A549 (cell line): ENCODE measurements around the gene RNF215. TPM values are rescaled to one million over a fixed set of nuclear protein-coding genes. Genes with fewer than 3 reads are reported as not detected.

Experiments used
- ATAC-seq, 2 experiments: fragments of 200-7000 bp in 1 of 2; fragments of >200 bp in 1 of 2; cut with Nextera tagmentation in 1 of 2; cut with Tn5 transposase in 1 of 2; 3 replicates each; pipeline versions ENCODE4 v1.8.0 to v1.9.1; 2018 to 2020; ENCODE audit warnings: mild to moderate bottlenecking in 1 of 2, moderate library complexity in 1 of 2
- CTCF ChIA-PET: fragments of 300-600 bp; sonication (Branson Sonifier 250); formaldehyde crosslinking; extraction: SDS; loops from one replicate; lab custom pipeline; 2021; ENCODE audit warnings: antibody characterized with exemption, inconsistent platforms; lab: Yijun Ruan, JAX
- POLR2A ChIA-PET: fragments of 350-600 bp; formaldehyde crosslinking; extraction: SDS; loops from one replicate; lab custom pipeline; 2021; ENCODE audit warnings: antibody characterized with exemption, inconsistent platforms; lab: Yijun Ruan, JAX
- DNase-seq, 2 experiments: peaks; one replicate each; pipeline versions ENCODE4 v3.0.0 to v3.0.0-alpha.2; 2011 to 2016; ENCODE audit warnings: low read depth in 1 of 2, low spot score in 1 of 2
- FAIRE-seq: peaks from 2 replicates; lab custom pipeline; 2011; peaks lifted over from hg19 to GRCh38; lab: Jason Lieb, UNC
- H3K27ac ChIP-seq, 2 experiments: fragments of >200 bp; sonication (Bioruptor Twin); formaldehyde crosslinking; 3 replicates each; pipeline ENCODE4 v1.5.1; 2016 to 2017
- H3K4me1 ChIP-seq: fragments of >200 bp; sonication (Bioruptor Twin); formaldehyde crosslinking; 3 replicates; pipeline ENCODE4 v1.6.1; 2016
- H3K4me2 ChIP-seq: fragments of >200 bp; sonication (Bioruptor Twin); formaldehyde crosslinking; 3 replicates; pipeline ENCODE4 v1.6.1; 2016
- H3K4me3 ChIP-seq: fragments of >200 bp; sonication (Bioruptor Twin); formaldehyde crosslinking; 3 replicates; pipeline ENCODE4 v1.5.1; 2016
- H3K9me3 ChIP-seq: fragments of >200 bp; sonication (Bioruptor Twin); formaldehyde crosslinking; 3 replicates; pipeline ENCODE4 v1.6.1; 2016
- CEBPB ChIP-seq, 2 experiments: fragments of >200 bp in 1 of 2; sonication (Bioruptor Twin) in 1 of 2; formaldehyde crosslinking in 1 of 2; IDR thresholded peaks; 2 replicates each; pipeline ENCODE4 v1.6.1; 2012 to 2016
- CHD4 ChIP-seq: fragments of 200-600 bp; sonication (generic); IDR thresholded peaks from 2 replicates; pipeline ENCODE4 v1.6.1; 2016; ENCODE audit warnings: antibody characterized with exemption, mild to moderate bottlenecking, borderline replicate concordance
- EHMT2 ChIP-seq: fragments of 200-600 bp; sonication (generic); IDR thresholded peaks from 2 replicates; pipeline ENCODE4 v1.6.1; 2016; ENCODE audit warnings: antibody characterized with exemption, low read depth, mild to moderate bottlenecking, moderate library complexity
- ESRRA ChIP-seq: fragments of 150-350 bp; IDR thresholded peaks from 2 replicates; pipeline ENCODE4 v1.6.1; 2014; ENCODE audit warnings: mild to moderate bottlenecking, low read length, borderline replicate concordance
- FOSB ChIP-seq: fragments of 250-450 bp; sonication (Bioruptor Pico); IDR thresholded peaks from 2 replicates; pipeline ENCODE4 v1.5.0; 2020; ENCODE audit warnings: mild to moderate bottlenecking, moderate library complexity
- FOSL2 ChIP-seq, 2 experiments: fragments of 450-650 bp in 1 of 2; fragments of >200 bp in 1 of 2; sonication (Bioruptor Twin) in 1 of 2; formaldehyde crosslinking; IDR thresholded peaks; 2 replicates each; pipeline versions ENCODE4 v1.5.0 to v1.6.1; 2016 to 2020; ENCODE audit warnings: mild to moderate bottlenecking in 1 of 2, moderate library complexity in 1 of 2
- FOXS1 ChIP-seq: fragments of 250-450 bp; sonication (Bioruptor Pico); IDR thresholded peaks from 2 replicates; pipeline ENCODE4 v1.5.0; 2020; ENCODE audit warnings: mild to moderate bottlenecking, moderate library complexity
- GATA3 ChIP-seq: IDR thresholded peaks from 2 replicates; pipeline ENCODE4 v1.6.1; 2012; ENCODE audit warnings: borderline replicate concordance
- HOXA7 ChIP-seq: fragments of 250-450 bp; sonication (Bioruptor Pico); IDR thresholded peaks from 2 replicates; pipeline ENCODE4 v1.5.0; 2020; ENCODE audit warnings: mild to moderate bottlenecking, moderate library complexity
- HOXB5 ChIP-seq: fragments of 250-450 bp; sonication (Bioruptor Pico); IDR thresholded peaks from 2 replicates; pipeline ENCODE4 v1.5.0; 2020; ENCODE audit warnings: mild to moderate bottlenecking, moderate library complexity
- KDM1A ChIP-seq: fragments of 200-600 bp; sonication (generic); IDR thresholded peaks from 2 replicates; pipeline ENCODE4 v1.6.1; 2016; ENCODE audit warnings: low read depth, mild to moderate bottlenecking
- KDM5A ChIP-seq: fragments of 200-600 bp; sonication (generic); IDR thresholded peaks from 2 replicates; pipeline ENCODE4 v1.6.1; 2016; ENCODE audit warnings: antibody characterized with exemption, mild to moderate bottlenecking
- MYC ChIP-seq: IDR thresholded peaks from 2 replicates; pipeline ENCODE4 v1.6.1; 2012; ENCODE audit warnings: mild to moderate bottlenecking, inconsistent platforms, low read length, improper control_type of control experiment, borderline replicate concordance
- NR3C1 ChIP-seq: fragments of >200 bp; sonication (Bioruptor Twin); formaldehyde crosslinking; IDR thresholded peaks from 3 replicates; pipeline ENCODE4 v1.6.1; 2017
- PHF8 ChIP-seq: fragments of 200-600 bp; sonication (generic); IDR thresholded peaks from 2 replicates; pipeline ENCODE4 v1.6.1; 2016; ENCODE audit warnings: low read depth, mild to moderate bottlenecking, antibody characterized with exemption, moderate library complexity, borderline replicate concordance
- POLR2AphosphoS2 ChIP-seq: conservative IDR thresholded peaks from 2 replicates; pipeline ENCODE4 v1.6.1; 2012; ENCODE audit warnings: low read length, improper control_type of control experiment, inconsistent platforms
- RAD21 ChIP-seq, 2 experiments: fragments of >200 bp in 1 of 2; sonication (Bioruptor Twin) in 1 of 2; formaldehyde crosslinking in 1 of 2; IDR thresholded peaks in 1 of 2; conservative IDR thresholded peaks in 1 of 2; 2 replicates in 1 of 2; 3 replicates in 1 of 2; pipeline ENCODE4 v1.6.1; 2012 to 2018; ENCODE audit warnings: inconsistent platforms in 1 of 2
- RARB ChIP-seq: fragments of 250-450 bp; sonication (Bioruptor Pico); IDR thresholded peaks from 2 replicates; pipeline ENCODE4 v1.8.0; 2021; ENCODE audit warnings: mild to moderate bottlenecking, moderate library complexity
- RCOR1 ChIP-seq: fragments of 150-350 bp; IDR thresholded peaks from 2 replicates; pipeline ENCODE4 v1.6.1; 2014; ENCODE audit warnings: antibody characterized with exemption, low read length, low read depth
- RFX5 ChIP-seq: fragments of 450-650 bp; IDR thresholded peaks from 2 replicates; pipeline ENCODE4 v1.7.1; 2014; ENCODE audit warnings: antibody characterized with exemption, mild to moderate bottlenecking, moderate library complexity
- RNF2 ChIP-seq: fragments of 200-600 bp; sonication (generic); IDR thresholded peaks from 2 replicates; pipeline ENCODE4 v1.6.1; 2016; ENCODE audit warnings: low read depth, mild to moderate bottlenecking, antibody characterized with exemption, moderate library complexity, borderline replicate concordance
- SREBF2 ChIP-seq: fragments of 450-650 bp; IDR thresholded peaks from 2 replicates; pipeline ENCODE4 v1.6.1; 2014; ENCODE audit warnings: mild to moderate bottlenecking, moderate library complexity
- TFCP2L1 ChIP-seq: fragments of 250-450 bp; sonication (Bioruptor Pico); IDR thresholded peaks from 2 replicates; pipeline ENCODE4 v1.5.0; 2021; ENCODE audit warnings: mild to moderate bottlenecking
- ZC3H11A ChIP-seq: fragments of 450-650 bp; IDR thresholded peaks from 2 replicates; pipeline ENCODE4 v1.6.1; 2014; ENCODE audit warnings: antibody characterized with exemption, mild to moderate bottlenecking
- ZFP36 ChIP-seq: fragments of 450-650 bp; IDR thresholded peaks from 2 replicates; pipeline ENCODE4 v1.6.1; 2014; ENCODE audit warnings: borderline replicate concordance; ENCODE audit not compliant: partially characterized antibody
- ZNF302 ChIP-seq: fragments of 250-450 bp; sonication (Bioruptor Pico); IDR thresholded peaks from 2 replicates; pipeline ENCODE4 v1.9.0; 2021; ENCODE audit warnings: inconsistent platforms, mild to moderate bottlenecking, moderate library complexity
- WGBS: methylation state at CpG from one replicate; pipeline ENCODE4 v1.1.6; 2017; ENCODE audit errors: missing lambda C conversion rate; 5-methylcytosine and 5-hydroxymethylcytosine counted together
- polyA plus RNA-seq, 4 experiments: library from polyadenylated mRNA; depleted of rRNA in 3 of 4; stranded (reverse); fragments of >200 nt; fragmentation: RNase III in 1 of 4; extraction: RNeasy Plus Mini Kit Qiagen cat#74134 plus additional on column Dnase treatment in 1 of 4; gene quantifications; 2 replicates in 3 of 4; 3 replicates in 1 of 4; pipeline ENCODE4 v1.2.3, GENCODE V29; 2011 to 2017
- TF ChIP-seq, protein P1 (sequence below): IDR thresholded peaks from 2 replicates; pipeline ENCODE4 v1.6.1; 2012; ENCODE audit warnings: low read depth, borderline replicate concordance
- TF ChIP-seq, protein P2 (sequence below): fragments of >200 bp; sonication (Bioruptor Twin); formaldehyde crosslinking; IDR thresholded peaks from 2 replicates; pipeline ENCODE4 v1.6.1; 2016

RNF215 gene
- polyA plus RNA-seq, 2 of the 4 experiments (the other 2 are of a cell fraction) = 16.4 to 19.5 TPM

DNA sequence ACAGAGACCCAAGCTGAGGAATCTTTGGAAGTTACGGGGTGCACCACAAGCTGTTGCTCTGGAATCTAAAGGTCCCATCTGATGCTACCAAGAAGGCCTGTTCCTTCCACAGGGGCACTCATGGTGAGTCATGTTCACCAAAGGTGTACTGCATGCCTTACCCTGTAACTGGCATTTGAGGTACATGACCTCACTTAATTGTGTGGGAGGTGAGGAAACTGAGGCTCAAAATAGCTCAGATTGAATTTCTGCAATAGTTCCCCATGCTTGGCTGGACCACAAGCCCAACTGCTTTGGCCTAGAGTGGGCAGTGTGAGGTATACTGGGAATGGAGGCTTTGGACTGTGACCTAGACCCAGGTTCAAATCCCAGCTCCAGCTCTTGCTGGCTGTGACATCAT is 46.6 kb upstream of the RNF215 start:
- Histone ChIP-seq H3K27ac (no peak overlapping the region), H3K9me3 (no peaks in the 10 kb centered on the region), H3K4me1 (no peaks in the 10 kb centered on the region), H3K4me3 (no peak overlapping the region), H3K4me2 (no peak overlapping the region)
- ATAC-seq (no peak), FAIRE-seq (no peak), DNase-seq (no peak)
- ChIA-PET CTCF (interaction anchor here (0.9 to 2.1 kb wide), 5 partner anchors 11 to 146 kb away, joined by 3 to 7 read pairs (median 4); partner anchors contain the start of gene SEC14L2), POLR2A (no interaction called here)
- WGBS = no CpG with 5 or more reads among the region's 1 CpG
- TF ChIP-seq NR3C1 = no peak

DNA sequence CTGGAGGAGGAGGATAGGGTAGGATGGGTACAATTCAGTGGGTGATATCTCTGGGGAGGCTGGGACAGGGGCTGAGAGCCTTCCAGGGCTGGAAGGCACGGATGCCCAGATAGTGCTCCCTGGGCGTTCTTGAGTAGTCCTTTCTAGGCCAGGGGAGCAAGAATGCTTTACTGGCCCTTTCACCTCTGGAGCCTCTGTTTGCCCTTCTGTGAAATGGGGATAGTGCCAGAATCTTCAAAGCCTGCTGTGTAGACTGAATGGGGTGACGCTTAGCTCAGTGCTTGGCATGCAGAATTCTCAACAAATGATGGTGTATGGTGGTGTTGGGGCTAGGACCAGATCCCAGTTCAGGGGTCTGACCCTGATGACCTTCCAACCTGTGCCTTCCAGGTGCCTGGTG is 46.0 kb upstream of the RNF215 start:
- WGBS = 83% methylated on average over 3 of the region's 3 CpGs
- CTCF ChIA-PET = interaction anchor here (0.6 to 2.6 kb wide), 6 partner anchors 12 to 145 kb away, joined by 3 to 8 read pairs (median 5); partner anchors contain the start of gene SEC14L2

DNA sequence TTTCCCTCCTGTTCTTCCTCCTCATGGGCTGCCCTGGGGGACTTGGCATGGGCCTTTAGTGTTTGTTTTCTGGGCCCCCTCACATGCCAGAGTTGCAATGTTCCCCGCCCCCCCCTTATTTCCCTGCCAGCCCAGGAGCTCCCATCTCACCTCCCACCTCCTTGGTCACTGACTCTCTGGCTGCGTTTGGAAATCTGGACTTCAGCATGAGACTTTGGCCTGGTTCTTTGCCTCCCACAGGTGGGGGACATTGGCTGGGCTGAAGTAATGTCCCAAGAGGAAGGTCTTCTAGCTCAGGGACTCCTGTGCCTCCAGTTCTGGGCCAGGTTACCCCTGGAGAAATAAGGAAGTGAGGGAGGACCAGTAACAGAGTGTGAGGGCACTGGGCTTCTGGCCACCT is 45.3 kb upstream of the RNF215 start:
- Histone ChIP-seq H3K9me3 (no peaks in the 10 kb centered on the region), H3K4me3 (no peak overlapping the region), H3K4me2 (no peak overlapping the region), H3K27ac (no peak overlapping the region), H3K4me1 (no peaks in the 10 kb centered on the region)
- FAIRE-seq (no peak), DNase-seq (no peak), ATAC-seq (no peak)
- TF ChIP-seq FOSB (CRISPR knock-in tag) (no peak), HOXB5 (CRISPR knock-in tag) (no peak), RARB (CRISPR knock-in tag) (no peak), EHMT2 (no peak), ZC3H11A (no peak), CEBPB (IDR thresholded peaks at IDR 0.05) (no peak), FOSL2 (IDR thresholded peaks at IDR 0.05) (no peak), FOSL2 (CRISPR knock-in tag; IDR thresholded peaks at IDR 0.05) (no peak), CHD4 (no peak), FOXS1 (no peak), SREBF2 (no peak)
- TF ChIP-seq, protein P1, sequence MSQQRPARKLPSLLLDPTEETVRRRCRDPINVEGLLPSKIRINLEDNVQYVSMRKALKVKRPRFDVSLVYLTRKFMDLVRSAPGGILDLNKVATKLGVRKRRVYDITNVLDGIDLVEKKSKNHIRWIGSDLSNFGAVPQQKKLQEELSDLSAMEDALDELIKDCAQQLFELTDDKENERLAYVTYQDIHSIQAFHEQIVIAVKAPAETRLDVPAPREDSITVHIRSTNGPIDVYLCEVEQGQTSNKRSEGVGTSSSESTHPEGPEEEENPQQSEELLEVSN = no peak
- ChIA-PET POLR2A (no interaction called here), CTCF (interaction anchor here (2.6 kb wide), 1 partner anchor 13 kb away, joined by 8 read pairs; no protein-coding TSS in a partner anchor)
- 58% methylated on average over 2 of the region's 2 CpGs for WGBS

More for the DNA sequence above, 46.0 kb upstream of the RNF215 start:
- Histone ChIP-seq H3K27ac (no peak overlapping the region), H3K4me3 (no peak overlapping the region), H3K4me1 (no peaks in the 10 kb centered on the region), H3K9me3 (no peaks in the 10 kb centered on the region), H3K4me2 (no peak overlapping the region)
- no peak for DNase-seq
- TF ChIP-seq POLR2AphosphoS2 (no peak), KDM1A (no peak), RNF2 (no peak), EHMT2 (no peak), HOXA7 (CRISPR knock-in tag) (no peak), SREBF2 (no peak), RAD21 (conservative IDR thresholded peaks at IDR 0.05 in 1 of 2, IDR thresholded peaks at IDR 0.05 in 1 of 2) (no peak), TFCP2L1 (CRISPR knock-in tag) (no peak), ESRRA (no peak), RFX5 (no peak), ZNF302 (no peak), ZC3H11A (no peak), ZFP36 (no peak), PHF8 (no peak), KDM5A (no peak), RCOR1 (no peak), MYC (no peak), GATA3 (no peak)
- TF ChIP-seq, protein P2, sequence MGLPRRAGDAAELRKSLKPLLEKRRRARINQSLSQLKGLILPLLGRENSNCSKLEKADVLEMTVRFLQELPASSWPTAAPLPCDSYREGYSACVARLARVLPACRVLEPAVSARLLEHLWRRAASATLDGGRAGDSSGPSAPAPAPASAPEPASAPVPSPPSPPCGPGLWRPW = no peak
- FAIRE-seq = no peak
- POLR2A ChIA-PET = no interaction called here
- no peak for ATAC-seq
